ENCODE data around the gene FBH1.

- TF ChIP-seq MYC (IDR thresholded peaks at IDR 0.05; ENCODE audit: insufficient read depth, insufficient read length, insufficient replicate concordance, low read length, severe bottlenecking) (no peak), ATF2 (IDR thresholded peaks at IDR 0.05; ENCODE audit: low read length) (no peak), POLR2A (IDR thresholded peaks at IDR 0.05; ENCODE audit: low read depth, low read length) (no peak; the same call in 1 of the 2 replicates), HDGF (IDR thresholded peaks at IDR 0.05) (no peak), E2F8 (IDR thresholded peaks at IDR 0.05; ENCODE audit: low read depth, partially characterized antibody) (no peak), POLR2AphosphoS5 (IDR thresholded peaks at IDR 0.05; ENCODE audit: low read length) (no peak), ESRRA (IDR thresholded peaks at IDR 0.05; ENCODE audit: low read length) (no peak), MTA3 (IDR thresholded peaks at IDR 0.05; ENCODE audit: borderline replicate concordance, low read length) (no peak), EP300 (IDR thresholded peaks at IDR 0.05; ENCODE audit: borderline replicate concordance in 1 of 2, control insufficient read depth in 1 of 2, low read depth in 2 of 2, low read length in 2 of 2) (no peak), MXI1 (IDR thresholded peaks at IDR 0.05; ENCODE audit: low read depth, low read length) (no peak), ELK1 (IDR thresholded peaks at IDR 0.05; ENCODE audit: low read depth, low read length) (no peak), CTCF (IDR thresholded peaks at IDR 0.05 in 2 of 3, conservative IDR thresholded peaks at IDR 0.05 in 1 of 3; ENCODE audit: control insufficient read depth in 2 of 3, extremely low read depth in 1 of 3, insufficient read depth in 1 of 3, low read depth in 3 of 3, low read length in 3 of 3) (no peak), CHD1 (IDR thresholded peaks at IDR 0.05; ENCODE audit: low read depth, low read length) (no peak)
Measured at GRCh38 chr10:5961405-5962100, 71.5 kb downstream of the FBH1 start.

All from GM12878 (cell line).